Transverse colon (tissue), 4 donors: ENCODE results near the gene DEAF1. TPM values are rescaled to one million over a fixed set of nuclear protein-coding genes. Genes with fewer than 3 reads are reported as not detected.

Source experiments
- DNase-seq: peaks from one replicate; pipeline ENCODE4 v3.0.0-alpha.2; 2019
- H3K27ac ChIP-seq, 4 donors: fragments of 200-600 bp; sonication (generic); 2 replicates each; pipeline ENCODE4 v1.5.1; 2016 to 2018; ENCODE audit warnings: inconsistent platforms in 4 of 4
- H3K27me3 ChIP-seq: fragments of 200-600 bp; sonication (generic); 2 replicates; pipeline ENCODE4 v1.5.1; 2017; ENCODE audit warnings: inconsistent platforms
- H3K36me3 ChIP-seq, 4 donors: fragments of 200-600 bp; sonication (generic); 2 replicates each; pipeline ENCODE4 v1.5.1; 2017 to 2019; ENCODE audit warnings: inconsistent platforms in 4 of 4
- H3K4me1 ChIP-seq, 4 donors: fragments of 200-600 bp; sonication (generic); 2 replicates each; pipeline ENCODE4 v1.5.1; 2017 to 2020; ENCODE audit warnings: inconsistent platforms in 4 of 4
- H3K4me3 ChIP-seq, 4 donors: fragments of 200-600 bp; sonication (generic); 1 replicate in 1 of 4; 2 replicates in 3 of 4; pipeline versions ENCODE4 v1.5.1 to v1.6.1; 2017 to 2019; ENCODE audit warnings: inconsistent platforms in 4 of 4
- H3K9me3 ChIP-seq, 2 donors: fragments of 200-600 bp; sonication (generic); 2 replicates each; pipeline ENCODE4 v1.5.1; 2017 to 2019; ENCODE audit warnings: inconsistent platforms in 2 of 2
- CTCF ChIP-seq, 5 experiments: fragments of 200-600 bp in 3 of 5; fragments of 450-650 bp in 2 of 5; sonication (generic) in 3 of 5; IDR thresholded peaks; 1 replicate in 2 of 5; 2 replicates in 3 of 5; pipeline ENCODE4 v1.5.1; 2016 to 2017; ENCODE audit warnings: antibody characterized with exemption in 5 of 5, inconsistent platforms in 3 of 5, mild to moderate bottlenecking in 2 of 5, moderate library complexity in 1 of 5
- EP300 ChIP-seq: sonication (generic); formaldehyde crosslinking; IDR thresholded peaks from one replicate; pipeline ENCODE4 v1.6.1; 2017; ENCODE audit warnings: antibody characterized with exemption, low read depth
- POLR2A ChIP-seq: fragments of 450-650 bp; IDR thresholded peaks from one replicate; pipeline ENCODE4 v1.6.1; 2016; ENCODE audit warnings: antibody characterized with exemption, mild to moderate bottlenecking, moderate library complexity
- POLR2AphosphoS5 ChIP-seq, 3 donors: sonication (generic); formaldehyde crosslinking; IDR thresholded peaks; one replicate each; pipeline ENCODE4 v1.6.1; 2016; ENCODE audit warnings: antibody characterized with exemption in 3 of 3
- WGBS, 2 donors: methylation state at CpG; one replicate each; pipeline ENCODE4 v1.1.5; 2018; ENCODE audit warnings: low coverage in 1 of 2; 5-methylcytosine and 5-hydroxymethylcytosine counted together
- in situ Hi-C, 4 donors: fragments of 200-750 bp; cut with MboI; loops; one replicate each; pipeline versions ENCODE4 v1.15.0 to v1.15.1; 2017; ENCODE audit warnings: low sequenced_read_pairs in 3 of 4, low pct_ligation_motif_present in 1 of 4, low pct_unique_long_range_greater_than_20kb in 1 of 4
- intact Hi-C: fragments of 100-400 bp; cut with DNase I; formaldehyde crosslinking; loops from one replicate; pipeline ENCODE4 v1.15.1; 2023; ENCODE audit warnings: low total_unique reads
- total RNA-seq, 4 donors: library from RNA; depleted of rRNA; stranded (reverse); fragments of >200 nt; gene quantifications; one replicate each; pipeline ENCODE4 v1.1.0, GENCODE V29; 2016

Gene DEAF1
- total RNA-seq, 4 donors from 2014 or later, result 24.4 to 84.5 (median 34.0) TPM

- intact Hi-C loops, result no loop called here
- H3K9me3 ChIP-seq, result no peaks in the 10 kb centered on the region
- H3K4me3 ChIP-seq, result peak overlapping the region; percentile 47 to 73 (median 66)
- TF ChIP-seq POLR2AphosphoS5 (IDR thresholded peaks at IDR 0.05) (peak in 2 of 3 donors; percentile 26 to 38), EP300 (no peak), POLR2A (no peak), CTCF (IDR thresholded peaks at IDR 0.05) (peak in 4 of 5 experiments; percentile 11 to 42 (median 20))
- peaks cover 10% of the 10 kb centered on the region for H3K27me3 ChIP-seq
- peak; percentile 68 for DNase-seq
- H3K4me1 ChIP-seq, result peaks cover 23 to 77% (median 68%) of the 10 kb centered on the region in 4 donors
- in situ Hi-C loops, result no loop called here
- 36% methylated on average over 27 of the region's 30 CpGs; no CpG with 5 or more reads in 1 of the 2 donors for WGBS, 2 donors
- H3K36me3 ChIP-seq, result peaks cover 0 to under 1% (median 0%) of the 10 kb centered on the region in 4 donors
- H3K27ac ChIP-seq, result peak overlapping the region; percentile 92 to 94 (median 94)
These were observed 12.2 kb upstream of the DEAF1 start for GRCh38 chr11:706957-707816.

GRCh38 chr11:706439-706956 lies 11.5 kb upstream of the DEAF1 start:
- intact Hi-C loops, result no loop called here
- Histone ChIP-seq H3K36me3 (peaks cover 0 to 5% (median 0%) of the 10 kb centered on the region in 4 donors), H3K4me1 (peaks cover 23 to 75% (median 69%) of the 10 kb centered on the region in 4 donors), H3K9me3 (no peaks in the 10 kb centered on the region), H3K4me3 (peak overlapping the region; percentile 47 to 73 (median 66)), H3K27ac (peak overlapping the region; percentile 92 to 94 (median 94)), H3K27me3 (peaks cover 10% of the 10 kb centered on the region)
- TF ChIP-seq POLR2AphosphoS5 (IDR thresholded peaks at IDR 0.05) (peak in 2 of 3 donors; percentile 45 to 46), CTCF (IDR thresholded peaks at IDR 0.05) (no peak), POLR2A (peak; percentile 37)
- WGBS, 2 donors, result 4% methylated on average over 20 of the region's 22 CpGs; no CpG with 5 or more reads in 1 of the 2 donors
- in situ Hi-C loops, result no loop called here
- DNase-seq, result peak; percentile 64

- H3K9me3 ChIP-seq, result no peaks in the 10 kb centered on the region
- DNase-seq, result peak; percentile 89
- peaks cover 23 to 73% (median 63%) of the 10 kb centered on the region in 4 donors for H3K4me1 ChIP-seq
- H3K27ac ChIP-seq, result peak within 1 kb of the TSS; percentile 92 to 94 (median 94)
- TF ChIP-seq CTCF (IDR thresholded peaks at IDR 0.05) (no peak), EP300 (no peak), POLR2AphosphoS5 (IDR thresholded peaks at IDR 0.05) (no peak), POLR2A (no peak)
- WGBS, 2 donors, result 26% methylated on average over 21 of the region's 90 CpGs; no CpG with 5 or more reads in 1 of the 2 donors
- peaks cover 10% of the 10 kb centered on the region for H3K27me3 ChIP-seq
- in situ Hi-C loops (no loop called here), intact Hi-C loops (no loop called here)
- peak within 1 kb of the TSS; percentile 47 to 73 (median 66) for H3K4me3 ChIP-seq
- peaks cover 0 to 5% (median 0%) of the 10 kb centered on the region in 4 donors for H3K36me3 ChIP-seq
These were observed 10.8 kb upstream of the DEAF1 start, which contains the start of gene EPS8L2 for GRCh38 chr11:705646-706438. Gene EPS8L2 (plus strand): TSS chr11:706231. CDS start chr11:709408, 3,177 bp downstream.
